Small intestine (tissue), 7 donors: Measurements from ENCODE around the gene FBN2. TPM values are rescaled to one million over a fixed set of nuclear protein-coding genes. Genes with fewer than 3 reads are reported as not detected.

Source experiments
- DNase-seq, 2 donors: peaks; one replicate each; pipeline versions ENCODE4 v3.0.0 to v3.0.0-alpha.2; 2013
- FAIRE-seq: peaks from 2 replicates; lab custom pipeline; 2012; peaks lifted over from hg19 to GRCh38; lab: Jason Lieb, UNC
- H3K27ac ChIP-seq, 3 donors: one replicate each; pipeline ENCODE4 v1.5.1; 2013; ENCODE audit warnings: low read length in 2 of 3, mild to moderate bottlenecking in 2 of 3, control low read depth in 1 of 3, inconsistent platforms in 1 of 3, low read depth in 1 of 3, moderate library complexity in 1 of 3
- H3K27me3 ChIP-seq, 3 donors: one replicate each; pipeline ENCODE4 v1.6.1; 2013; ENCODE audit warnings: low read length in 3 of 3, inconsistent platforms in 1 of 3; ENCODE audit not compliant: control insufficient read depth in 3 of 3, insufficient read depth in 3 of 3
- H3K36me3 ChIP-seq, 3 donors: one replicate each; pipeline ENCODE4 v1.6.1; 2013; ENCODE audit warnings: low read length in 3 of 3, inconsistent platforms in 1 of 3, low read depth in 1 of 3, mild to moderate bottlenecking in 1 of 3, moderate library complexity in 1 of 3; ENCODE audit not compliant: control insufficient read depth in 3 of 3, insufficient read depth in 2 of 3
- H3K4me1 ChIP-seq, 3 donors: one replicate each; pipeline ENCODE4 v1.6.1; 2013; ENCODE audit warnings: low read length in 2 of 3, inconsistent platforms in 1 of 3, low read depth in 1 of 3, mild to moderate bottlenecking in 1 of 3, moderate library complexity in 1 of 3; ENCODE audit not compliant: control insufficient read depth in 3 of 3, insufficient read depth in 2 of 3
- H3K4me3 ChIP-seq, 3 donors: one replicate each; pipeline ENCODE4 v1.5.1; 2013; ENCODE audit warnings: low read length in 3 of 3, control low read depth in 1 of 3, inconsistent platforms in 1 of 3, low read depth in 1 of 3, mild to moderate bottlenecking in 1 of 3, moderate library complexity in 1 of 3
- H3K9me3 ChIP-seq, 2 donors: one replicate each; pipeline ENCODE4 v1.6.1; 2013; ENCODE audit warnings: low read depth in 1 of 2, low read length in 1 of 2; ENCODE audit not compliant: control insufficient read depth in 2 of 2, insufficient read depth in 1 of 2
- WGBS, 3 donors: extraction: QIAGEN DNeasy Blood & Tissue Kit; methylation state at CpG; one replicate each; pipeline ENCODE4 v1.1.7; 2013; 5-methylcytosine and 5-hydroxymethylcytosine counted together
- polyA plus RNA-seq, 4 donors: library from polyadenylated mRNA; stranded (reverse) in 3 of 4; unstranded in 1 of 4; fragments of 200-250 nt in 3 of 4; fragments of 120-200 nt in 1 of 4; gene quantifications; one replicate each; pipeline versions ENCODE4 v1.2.1 to v1.2.3, GENCODE V29; 2013
- donor health status: healthy with polysubstance abuse.
- donor health status: control.
- donor health status: control.
- donor health status: Bipolar disorder and iron deficiency.
- donor health status: healthy.

FBN2 gene
- polyA plus RNA-seq, 4 donors = under 0.01 to 16.9 (median 0.21) TPM; not detected in 1

DNA sequence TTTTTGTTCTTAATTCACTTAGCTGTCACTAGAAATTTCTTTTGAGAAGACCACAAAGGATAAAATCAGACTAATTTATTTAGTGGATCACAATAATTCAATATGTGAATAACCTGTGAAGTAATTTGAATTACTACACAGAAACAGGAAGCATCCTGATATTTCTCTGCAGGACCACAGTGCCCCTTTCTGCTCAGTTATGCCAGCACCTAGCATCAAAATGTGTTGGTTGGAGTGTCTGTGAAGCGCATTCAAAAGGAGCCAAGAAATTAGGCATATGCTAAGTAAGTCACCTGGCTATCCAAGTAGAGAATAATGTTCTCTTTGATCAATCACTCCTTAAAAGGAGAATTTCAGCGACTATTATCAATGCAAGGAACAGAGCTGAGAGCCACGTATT, 267.0 kb downstream of the FBN2 start:
- Histone ChIP-seq H3K4me3 (no peak overlapping the region), H3K9me3 (no peaks in the 10 kb centered on the region), H3K27me3 (no peaks in the 10 kb centered on the region), H3K27ac (no peak overlapping the region), H3K4me1 (no peaks in the 10 kb centered on the region), H3K36me3 (peaks cover 0 to 2% (median 0%) of the 10 kb centered on the region in 3 donors)
- FAIRE-seq (no peak), DNase-seq (no peak)
- WGBS, 3 donors = 67 to 79% (median 69%) methylated on average over 3 of the region's 3 CpGs

- FAIRE-seq = no peak
- peaks cover 0 to 4% (median 0%) of the 10 kb centered on the region in 3 donors for H3K36me3 ChIP-seq
Observed at GRCh38 chr5:128264564-128265360, 273.3 kb downstream of the FBN2 start.

DNA sequence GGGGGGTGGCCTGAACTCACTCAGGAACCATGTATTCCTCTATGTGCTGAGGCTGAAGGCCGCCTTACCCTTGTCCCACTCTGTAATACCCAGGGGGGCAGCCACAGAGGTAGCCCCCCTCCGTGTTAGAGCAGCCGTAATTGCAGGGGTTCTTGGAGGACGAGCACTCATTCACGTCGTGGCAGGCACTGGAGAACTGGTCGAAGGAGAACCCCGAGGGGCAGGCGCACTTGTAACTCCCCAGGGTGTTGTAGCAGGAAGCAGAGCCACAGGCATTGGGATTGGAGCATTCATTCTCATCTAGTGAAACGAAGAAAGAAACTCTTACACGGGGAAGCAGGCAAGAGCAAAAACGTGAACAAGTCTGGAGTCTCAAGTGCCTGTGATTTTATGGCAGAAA, 274.7 kb downstream of the FBN2 start:
- Histone ChIP-seq H3K4me3 (no peak overlapping the region), H3K27ac (no peak overlapping the region), H3K4me1 (no peaks in the 10 kb centered on the region), H3K36me3 (peaks cover 0 to 4% (median 0%) of the 10 kb centered on the region in 3 donors), H3K9me3 (no peaks in the 10 kb centered on the region), H3K27me3 (peaks cover 0 to 3% (median 2%) of the 10 kb centered on the region in 3 donors)
- DNase-seq (no peak), FAIRE-seq (no peak)
- 78 to 86% (median 81%) methylated on average over 12 of the region's 12 CpGs for WGBS, 3 donors

More at GRCh38 chr5:128264564-128265360, 273.3 kb downstream of the FBN2 start:
- Histone ChIP-seq H3K4me1 (no peaks in the 10 kb centered on the region), H3K9me3 (no peaks in the 10 kb centered on the region), H3K27ac (no peak overlapping the region), H3K4me3 (no peak overlapping the region), H3K27me3 (peaks cover 0 to 3% (median 0%) of the 10 kb centered on the region in 3 donors)
- DNase-seq = no peak
- 66 to 76% (median 70%) methylated on average over 3 of the region's 3 CpGs for WGBS, 3 donors

- Histone ChIP-seq H3K4me1 (no peaks in the 10 kb centered on the region), H3K4me3 (no peak overlapping the region), H3K9me3 (no peaks in the 10 kb centered on the region), H3K27ac (no peak overlapping the region), H3K36me3 (peaks cover 0 to 4% (median 0%) of the 10 kb centered on the region in 3 donors), H3K27me3 (peaks cover 0 to 3% (median 2%) of the 10 kb centered on the region in 3 donors)
- 76 to 83% (median 78%) methylated on average over 6 of the region's 6 CpGs for WGBS, 3 donors
- FAIRE-seq (no peak), DNase-seq (no peak)
Observed at GRCh38 chr5:128262911-128263310, 275.1 kb downstream of the FBN2 start.

DNA sequence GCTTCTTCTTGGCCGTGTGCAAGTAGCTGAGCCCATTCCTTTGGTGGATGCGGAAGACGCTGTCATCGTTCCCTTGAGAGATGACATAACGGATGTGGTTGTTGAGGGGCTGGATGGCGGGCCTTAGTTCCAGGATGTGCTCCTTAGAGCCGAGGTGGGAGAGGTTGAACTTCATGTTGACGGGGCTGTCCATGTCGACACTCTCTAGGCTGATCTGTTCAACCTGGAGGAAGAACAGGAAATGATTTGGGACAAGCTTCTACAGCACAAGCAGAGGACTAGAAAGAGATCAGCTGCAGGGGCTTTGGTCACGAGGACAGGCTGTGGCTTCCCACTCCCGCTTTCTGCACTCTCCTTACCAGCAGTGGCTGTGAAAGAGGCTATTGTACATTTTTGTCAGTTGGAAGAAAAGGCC, 278.4 kb downstream of the FBN2 start:
- FAIRE-seq (no peak), DNase-seq (no peak)
- H3K27me3 ChIP-seq = peaks cover 0 to 3% (median 2%) of the 10 kb centered on the region in 3 donors
- no peak overlapping the region for H3K27ac ChIP-seq
- H3K4me1 ChIP-seq = no peaks in the 10 kb centered on the region
- H3K4me3 ChIP-seq = no peak overlapping the region
- H3K36me3 ChIP-seq = peaks cover 0 to 4% (median 0%) of the 10 kb centered on the region in 3 donors
- H3K9me3 ChIP-seq = peaks cover 0 to 4% of the 10 kb centered on the region in 2 donors
- WGBS, 3 donors = 78 to 91% (median 83%) methylated on average over 11 of the region's 11 CpGs

- DNase-seq (no peak), FAIRE-seq (no peak)
- Histone ChIP-seq H3K9me3 (peaks cover 0 to 4% of the 10 kb centered on the region in 2 donors), H3K36me3 (peaks cover 0 to 4% (median 0%) of the 10 kb centered on the region in 3 donors), H3K27me3 (peaks cover 0 to 2% (median 2%) of the 10 kb centered on the region in 3 donors), H3K27ac (no peak overlapping the region), H3K4me3 (no peak overlapping the region), H3K4me1 (no peaks in the 10 kb centered on the region)
- 88 to 89% (median 89%) methylated on average over 6 of the region's 6 CpGs for WGBS, 3 donors
Observed at GRCh38 chr5:128258372-128258771, 279.7 kb downstream of the FBN2 start.

DNA sequence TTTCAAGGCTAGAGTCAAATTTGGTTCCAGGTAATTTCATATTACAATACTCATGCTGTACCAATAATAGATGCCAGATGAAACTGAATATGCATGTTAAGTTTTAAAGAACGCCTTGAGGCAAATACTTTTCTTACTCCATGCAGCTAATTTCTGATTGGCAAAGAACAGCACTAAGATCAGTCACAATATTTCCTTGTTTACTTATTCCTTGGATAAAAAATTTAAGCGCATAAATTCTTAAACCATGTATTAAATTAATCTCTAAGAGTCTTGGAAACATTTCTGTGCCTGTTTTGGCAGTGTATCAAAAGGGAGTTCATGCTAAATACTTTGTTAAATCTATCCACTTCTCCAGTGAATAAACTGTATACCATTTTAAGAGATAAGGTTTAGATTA, 281.0 kb downstream of the FBN2 start:
- no peak for DNase-seq
- FAIRE-seq = no peak
- peaks cover 0 to 4% of the 10 kb centered on the region in 2 donors for H3K9me3 ChIP-seq
- H3K4me3 ChIP-seq = no peak overlapping the region
- peaks cover 0 to 2% (median 0%) of the 10 kb centered on the region in 3 donors for H3K27me3 ChIP-seq
- H3K36me3 ChIP-seq = no peaks in the 10 kb centered on the region
- H3K4me1 ChIP-seq = no peaks in the 10 kb centered on the region
- H3K27ac ChIP-seq = no peak overlapping the region
- 58 to 85% (median 82%) methylated on average over 2 of the region's 2 CpGs for whole genome bisulfite sequencing, 3 donors

DNA sequence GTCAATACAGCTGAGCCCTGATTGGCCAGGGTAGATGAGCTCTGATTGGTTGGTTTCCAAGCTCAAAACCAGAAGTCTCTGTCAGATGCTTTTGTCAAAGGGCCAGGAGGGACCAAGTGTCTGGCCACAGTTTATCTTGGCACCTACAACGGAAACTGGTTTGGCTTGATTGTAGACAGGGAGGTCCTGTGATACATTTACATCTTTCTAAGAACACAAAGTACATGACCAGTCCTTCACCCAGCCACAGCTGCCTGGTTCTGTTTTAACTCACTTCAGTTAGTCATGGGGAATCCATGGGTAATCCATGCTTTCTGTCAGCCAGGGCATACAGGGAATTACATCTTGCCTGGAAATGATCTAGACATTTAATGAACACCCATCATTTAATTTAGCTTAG, 283.3 kb downstream of the FBN2 start:
- no peak for FAIRE-seq
- H3K36me3 ChIP-seq = no peaks in the 10 kb centered on the region
- no peak overlapping the region for H3K4me3 ChIP-seq
- no peak for DNase-seq
- 63 to 81% (median 72%) methylated on average over 1 of the region's 1 CpG for WGBS, 3 donors
- H3K9me3 ChIP-seq = peaks cover 0 to 4% of the 10 kb centered on the region in 2 donors
- H3K27me3 ChIP-seq = peaks cover 0 to 2% (median 0%) of the 10 kb centered on the region in 3 donors
- no peak overlapping the region for H3K27ac ChIP-seq
- H3K4me1 ChIP-seq = no peaks in the 10 kb centered on the region
